Caco-2 (cell line): ENCODE measurements around the gene HLX. TPM values are rescaled to one million over a fixed set of nuclear protein-coding genes. Genes with fewer than 3 reads are reported as not detected.
A peak's percentile ranks its signal among the peaks of the same experiment; 100 is the strongest.

ENCODE experiments used
- BruUV-seq: library from RNA; stranded (reverse); fragments of 400-500 nt; replicated peaks from 2 replicates; lab custom pipeline; 2021; lab: Mats Ljungman, UMichigan
- CTCF ChIA-PET: fragments of 300-600 bp; sonication (Branson Sonifier 250); formaldehyde crosslinking; loops from one replicate; lab custom pipeline; 2022; ENCODE audit warnings: antibody characterized with exemption; lab: Charles Lee
- POLR2A ChIA-PET: fragments of 300-600 bp; sonication (Branson Sonifier 250); formaldehyde crosslinking; loops from one replicate; lab custom pipeline; 2022; ENCODE audit warnings: antibody characterized with exemption; lab: Charles Lee
- DNase-seq, 2 experiments: peaks; one replicate each; pipeline versions ENCODE4 v3.0.0 to v3.0.0-alpha.2; 2020 to 2022
- H3K27me3 ChIP-seq: replicated peaks from 2 replicates; pipeline ENCODE4 v1.6.0; 2011; ENCODE audit warnings: low read length; ENCODE audit not compliant: control insufficient read depth, insufficient read depth
- H3K36me3 ChIP-seq: 2 replicates; pipeline ENCODE4 v1.5.1; 2011; ENCODE audit warnings: low read length; ENCODE audit not compliant: control insufficient read depth, insufficient read depth
- H3K4me1 ChIP-seq: fragments of 250-450 bp; sonication (Bioruptor Pico); 2 replicates; pipeline ENCODE4 v1.5.1; 2020; ENCODE audit warnings: mild to moderate bottlenecking
- H3K4me3 ChIP-seq: 2 replicates; pipeline ENCODE4 v1.5.1; 2011; ENCODE audit warnings: low read depth, mild to moderate bottlenecking, control low read depth, low read length
- H3K9me3 ChIP-seq: fragments of 250-450 bp; sonication (Bioruptor Pico); 2 replicates; pipeline ENCODE4 v1.5.1; 2020; ENCODE audit warnings: mild to moderate bottlenecking, moderate library complexity
- H3K27ac Mint-ChIP-seq: one replicate; pipeline ENCODE4 v1.8.0; 2022; ENCODE audit warnings: mixed read lengths; ENCODE audit not compliant: unreplicated experiment
- H3K27me3 Mint-ChIP-seq: one replicate; pipeline ENCODE4 v1.8.0; 2022; ENCODE audit warnings: mixed read lengths; ENCODE audit not compliant: insufficient read depth, unreplicated experiment
- H3K36me3 Mint-ChIP-seq: one replicate; pipeline ENCODE4 v1.8.0; 2022; ENCODE audit warnings: mild to moderate bottlenecking, mixed read lengths; ENCODE audit not compliant: insufficient read depth, unreplicated experiment
- H3K4me1 Mint-ChIP-seq: one replicate; pipeline ENCODE4 v1.8.0; 2022; ENCODE audit warnings: low read depth, mixed read lengths; ENCODE audit not compliant: unreplicated experiment
- H3K4me3 Mint-ChIP-seq: one replicate; pipeline ENCODE4 v1.8.0; 2022; ENCODE audit warnings: mild to moderate bottlenecking, moderate library complexity, mixed read lengths; ENCODE audit not compliant: unreplicated experiment
- H3K9me3 Mint-ChIP-seq: one replicate; pipeline ENCODE4 v1.8.0; 2022; ENCODE audit warnings: mixed read lengths; ENCODE audit not compliant: unreplicated experiment
- intact Hi-C: fragments of 100-400 bp; cut with micrococcal nuclease; formaldehyde crosslinking; loops from one replicate; pipeline ENCODE4 v1.10.0; 2022; ENCODE audit not compliant: unreplicated experiment
- total RNA-seq: library from RNA; stranded (reverse); gene quantifications from 2 replicates; pipeline ENCODE4 v1.2.3, GENCODE V29; 2022
- TF ChIP-seq, protein P1 (sequence below), 2 experiments: fragments of 200-600 bp in 1 of 2; IDR thresholded peaks; 1 replicate in 1 of 2; 2 replicates in 1 of 2; pipeline versions ENCODE4 v1.5.1 to v1.8.0; 2011 to 2022; ENCODE audit warnings: antibody characterized with exemption in 1 of 2, control low read depth in 1 of 2, inconsistent platforms in 1 of 2, low read depth in 1 of 2, low read length in 1 of 2, mild to moderate bottlenecking in 1 of 2, moderate library complexity in 1 of 2; ENCODE audit not compliant: insufficient read depth in 1 of 2, severe bottlenecking in 1 of 2, unreplicated experiment in 1 of 2

Gene HLX
- total RNA-seq, 1 experiment from 2014 or later: not detected

DNA sequence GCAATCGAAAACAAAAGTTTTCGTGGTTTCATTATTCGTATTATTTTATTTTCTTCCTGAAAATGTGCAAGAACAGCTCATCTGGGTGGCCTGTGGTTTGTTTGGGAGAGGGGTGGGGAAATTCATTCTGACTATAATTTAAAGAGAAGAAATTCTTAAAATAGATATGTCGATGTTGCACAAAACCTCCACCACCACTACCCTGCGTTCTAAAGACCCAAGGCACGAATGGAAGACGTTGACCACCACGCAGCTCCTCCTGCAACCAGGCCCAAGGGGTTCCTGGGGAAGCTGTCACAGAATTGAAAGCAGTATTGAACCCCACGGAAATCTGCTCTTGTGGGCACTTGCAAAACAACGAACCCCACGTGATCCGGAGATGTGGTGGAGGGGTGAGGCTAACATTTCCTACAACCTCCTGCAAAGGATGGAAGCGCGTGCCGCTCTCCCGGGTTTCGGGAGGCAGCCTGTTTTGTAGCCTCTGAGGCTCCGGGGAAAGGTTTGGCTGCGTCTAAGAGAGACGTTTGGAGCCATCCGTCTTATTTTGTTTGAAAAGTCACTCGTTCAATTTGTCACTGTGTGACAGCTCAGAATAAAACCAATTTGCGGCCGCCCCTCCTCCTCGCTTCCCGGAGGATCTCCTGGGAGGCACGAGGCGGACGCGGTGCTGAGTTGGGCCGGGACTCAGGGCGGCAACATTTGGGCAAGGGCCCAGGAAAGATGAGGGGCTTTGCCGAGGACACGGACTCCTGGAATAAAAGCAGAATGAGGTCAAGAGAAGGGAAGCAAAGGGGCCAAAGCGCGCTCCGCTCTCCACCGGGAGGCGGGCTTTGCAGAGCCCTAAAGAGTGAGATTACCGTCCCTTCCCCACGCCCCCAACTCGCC is 810 bp upstream of the HLX start:
- intact Hi-C loops: loop anchor here (10.0 kb wide), 1 partner anchor 166 kb away; no protein-coding TSS in a partner anchor
- Mint-ChIP-seq H3K27me3 (peaks cover 26% of the 10 kb centered on the region), H3K4me3 (peak overlapping the region; percentile 69), H3K36me3 (no peaks in the 10 kb centered on the region), H3K9me3 (no peaks in the 10 kb centered on the region), H3K4me1 (no peaks in the 10 kb centered on the region), H3K27ac (no peak overlapping the region)
- Histone ChIP-seq H3K9me3 (no peaks in the 10 kb centered on the region), H3K36me3 (no peaks in the 10 kb centered on the region), H3K4me1 (peaks cover 5% of the 10 kb centered on the region), H3K4me3 (peak overlapping the region; percentile 9; the same call in 1 of the 2 replicates), H3K27me3 (peaks cover 1% of the 10 kb centered on the region; the same call in 1 of the 2 replicates)
- ChIA-PET POLR2A (no interaction called here), CTCF (no interaction called here)
- no peak for DNase-seq
- TF ChIP-seq, protein P1, sequence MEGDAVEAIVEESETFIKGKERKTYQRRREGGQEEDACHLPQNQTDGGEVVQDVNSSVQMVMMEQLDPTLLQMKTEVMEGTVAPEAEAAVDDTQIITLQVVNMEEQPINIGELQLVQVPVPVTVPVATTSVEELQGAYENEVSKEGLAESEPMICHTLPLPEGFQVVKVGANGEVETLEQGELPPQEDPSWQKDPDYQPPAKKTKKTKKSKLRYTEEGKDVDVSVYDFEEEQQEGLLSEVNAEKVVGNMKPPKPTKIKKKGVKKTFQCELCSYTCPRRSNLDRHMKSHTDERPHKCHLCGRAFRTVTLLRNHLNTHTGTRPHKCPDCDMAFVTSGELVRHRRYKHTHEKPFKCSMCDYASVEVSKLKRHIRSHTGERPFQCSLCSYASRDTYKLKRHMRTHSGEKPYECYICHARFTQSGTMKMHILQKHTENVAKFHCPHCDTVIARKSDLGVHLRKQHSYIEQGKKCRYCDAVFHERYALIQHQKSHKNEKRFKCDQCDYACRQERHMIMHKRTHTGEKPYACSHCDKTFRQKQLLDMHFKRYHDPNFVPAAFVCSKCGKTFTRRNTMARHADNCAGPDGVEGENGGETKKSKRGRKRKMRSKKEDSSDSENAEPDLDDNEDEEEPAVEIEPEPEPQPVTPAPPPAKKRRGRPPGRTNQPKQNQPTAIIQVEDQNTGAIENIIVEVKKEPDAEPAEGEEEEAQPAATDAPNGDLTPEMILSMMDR (IDR thresholded peaks at IDR 0.05; ENCODE audit: insufficient read depth in 1 of 2, low read depth in 1 of 2, low read length in 1 of 2, severe bottlenecking in 1 of 2, unreplicated experiment in 1 of 2): no peak
- BruUV-seq: no TSS peak

DNA sequence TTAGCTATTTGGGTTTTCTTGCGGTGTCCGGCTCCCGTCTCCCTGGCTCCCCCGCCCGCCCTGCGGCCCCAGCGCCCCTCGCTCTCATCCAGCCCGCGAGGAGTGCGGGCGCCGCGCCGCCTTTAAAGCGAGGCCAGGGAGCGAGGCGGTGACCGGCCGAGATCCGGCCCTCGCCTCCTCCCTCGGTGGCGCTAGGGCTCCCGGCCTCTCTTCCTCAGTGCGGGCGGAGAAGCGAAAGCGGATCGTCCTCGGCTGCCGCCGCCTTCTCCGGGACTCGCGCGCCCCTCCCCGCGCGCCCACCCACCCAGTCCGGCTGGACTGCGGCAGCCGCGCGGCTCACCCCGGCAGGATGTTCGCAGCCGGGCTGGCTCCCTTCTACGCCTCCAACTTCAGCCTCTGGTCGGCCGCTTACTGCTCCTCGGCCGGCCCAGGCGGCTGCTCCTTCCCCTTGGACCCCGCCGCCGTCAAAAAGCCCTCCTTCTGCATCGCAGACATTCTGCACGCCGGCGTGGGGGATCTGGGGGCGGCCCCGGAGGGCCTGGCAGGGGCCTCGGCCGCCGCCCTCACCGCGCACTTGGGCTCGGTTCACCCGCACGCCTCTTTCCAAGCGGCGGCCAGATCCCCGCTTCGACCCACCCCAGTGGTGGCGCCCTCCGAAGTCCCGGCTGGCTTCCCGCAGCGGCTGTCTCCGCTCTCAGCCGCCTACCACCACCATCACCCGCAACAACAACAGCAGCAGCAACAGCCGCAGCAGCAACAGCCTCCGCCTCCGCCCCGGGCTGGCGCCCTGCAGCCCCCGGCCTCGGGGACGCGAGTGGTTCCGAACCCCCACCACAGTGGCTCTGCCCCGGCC is 492 bp downstream of the HLX start:
- TF ChIP-seq, protein P1 (IDR thresholded peaks at IDR 0.05; ENCODE audit: insufficient read depth in 1 of 2, low read depth in 1 of 2, low read length in 1 of 2, severe bottlenecking in 1 of 2, unreplicated experiment in 1 of 2): peak in 1 of 2 experiments; percentile 12
- Histone ChIP-seq H3K27me3 (peaks cover 1% of the 10 kb centered on the region; the same call in 1 of the 2 replicates), H3K4me1 (peaks cover 5% of the 10 kb centered on the region), H3K4me3 (peak overlapping the region; percentile 56), H3K9me3 (no peaks in the 10 kb centered on the region), H3K36me3 (no peaks in the 10 kb centered on the region)
- Mint-ChIP-seq H3K27me3 (peaks cover 26% of the 10 kb centered on the region), H3K27ac (no peak overlapping the region), H3K4me3 (peak overlapping the region; percentile 69), H3K9me3 (no peaks in the 10 kb centered on the region), H3K4me1 (no peaks in the 10 kb centered on the region), H3K36me3 (no peaks in the 10 kb centered on the region)
- DNase-seq: peak in 1 of 2 experiments; percentile 38
- intact Hi-C loops: loop anchor here (10.0 kb wide), 1 partner anchor 165 kb away; no protein-coding TSS in a partner anchor
- POLR2A ChIA-PET: no interaction called here
- CTCF ChIA-PET: no interaction called here
- no TSS peak for BruUV-seq

DNA sequence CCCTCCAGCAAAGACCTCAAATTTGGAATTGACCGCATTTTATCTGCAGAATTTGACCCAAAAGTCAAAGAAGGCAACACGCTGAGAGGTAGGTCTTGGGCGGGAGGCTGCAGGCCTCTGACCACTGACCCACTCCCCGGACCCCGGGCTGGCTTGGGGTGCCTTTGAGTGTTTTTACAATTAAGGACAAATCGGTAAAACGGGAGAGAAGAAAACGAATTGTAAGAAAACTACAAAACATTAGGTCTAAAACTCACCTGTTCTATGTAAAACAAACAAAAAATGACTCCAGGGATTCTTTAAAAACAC is 1.1 kb downstream of the HLX start:
- Mint-ChIP-seq H3K4me3 (peak overlapping the region; percentile 69), H3K9me3 (no peaks in the 10 kb centered on the region), H3K4me1 (no peaks in the 10 kb centered on the region), H3K27ac (no peak overlapping the region), H3K36me3 (no peaks in the 10 kb centered on the region), H3K27me3 (peaks cover 26% of the 10 kb centered on the region)
- H3K9me3 ChIP-seq: no peaks in the 10 kb centered on the region
- intact Hi-C loops: no loop called here
- BruUV-seq: no TSS peak
- TF ChIP-seq, protein P1 (IDR thresholded peaks at IDR 0.05; ENCODE audit: insufficient read depth in 1 of 2, low read depth in 1 of 2, low read length in 1 of 2, severe bottlenecking in 1 of 2, unreplicated experiment in 1 of 2): no peak
- peaks cover 5% of the 10 kb centered on the region for H3K4me1 ChIP-seq
- 0 out of 2 replicates have a peak overlapping the region, but pooled peaks have one; percentile 56 for H3K4me3 ChIP-seq
- no peaks in the 10 kb centered on the region for H3K36me3 ChIP-seq
- POLR2A ChIA-PET: no interaction called here
- no peak for DNase-seq
- peaks cover 1% of the 10 kb centered on the region; the same call in 1 of the 2 replicates for H3K27me3 ChIP-seq
- CTCF ChIA-PET: no interaction called here
